Measurements from ENCODE around the gene KCTD2. TPM values are rescaled to one million over a fixed set of nuclear protein-coding genes. Genes with fewer than 3 reads are reported as not detected.

KCTD2 gene
- polyA plus RNA-seq, 4 donors, result 32.8 to 35.4 (median 33.8) TPM

Other genes with a start within 250 kb of the KCTD2 start
- gene GRIN2C, start 187.3 kb upstream of the KCTD2 start, polyA plus RNA-seq (ENCODE audit: insufficient read length in 4 of 4), result under 1 TPM; 0.13 to 0.28 (median 0.22) TPM
- 1 to 10 TPM; 6.6 to 9.8 (median 7.5) TPM for gene FDXR, start 174.2 kb upstream of the KCTD2 start, polyA plus RNA-seq (ENCODE audit: insufficient read length in 4 of 4)
- under 1 TPM; 0.26 to 0.67 (median 0.45) TPM for gene FADS6, start 153.6 kb upstream of the KCTD2 start, polyA plus RNA-seq (ENCODE audit: insufficient read length in 4 of 4)
- gene USH1G, start 124.0 kb upstream of the KCTD2 start, polyA plus RNA-seq (ENCODE audit: insufficient read length in 4 of 4), result under 1 TPM; 0.69 to 0.91 (median 0.74) TPM
- under 1 TPM in 2 of 4 donors, not detected in 2; 0.03 to 0.10 TPM for gene OTOP2, start 123.0 kb upstream of the KCTD2 start, polyA plus RNA-seq (ENCODE audit: insufficient read length in 4 of 4)
- gene OTOP3, start 111.3 kb upstream of the KCTD2 start, polyA plus RNA-seq (ENCODE audit: insufficient read length in 4 of 4), result not detected
- gene HID1, start 74.5 kb upstream of the KCTD2 start, polyA plus RNA-seq (ENCODE audit: insufficient read length in 4 of 4), result 10 to 100 TPM; 12.6 to 16.3 (median 14.7) TPM
- 10 to 100 TPM in 1 of 4 donors, 1 to 10 TPM in 3; 8.5 to 11.2 (median 8.8) TPM for gene CDR2L, start 59.6 kb upstream of the KCTD2 start, polyA plus RNA-seq (ENCODE audit: insufficient read length in 4 of 4)
- gene MRPL58, start 34.6 kb upstream of the KCTD2 start, polyA plus RNA-seq (ENCODE audit: insufficient read length in 4 of 4), result 10 to 100 TPM; 26.4 to 29.6 (median 27.7) TPM
- gene ATP5PD, start 256 bp upstream of the KCTD2 start, polyA plus RNA-seq (ENCODE audit: insufficient read length in 4 of 4), result 100 to 1,000 TPM; 323 to 364 (median 341) TPM
- gene SLC16A5, start 40.7 kb downstream of the KCTD2 start, polyA plus RNA-seq (ENCODE audit: insufficient read length in 4 of 4), result 10 to 100 TPM; 24.1 to 32.3 (median 27.8) TPM
- 10 to 100 TPM; 16.0 to 19.4 (median 18.2) TPM for gene ARMC7, start 62.7 kb downstream of the KCTD2 start, polyA plus RNA-seq (ENCODE audit: insufficient read length in 4 of 4)
- 10 to 100 TPM; 46.0 to 72.2 (median 49.5) TPM for gene NT5C, start 84.5 kb downstream of the KCTD2 start, polyA plus RNA-seq (ENCODE audit: insufficient read length in 4 of 4)
- 100 to 1,000 TPM in 1 of 4 donors, 10 to 100 TPM in 3; 84.2 to 116 (median 88.5) TPM for gene JPT1, start 107.3 kb downstream of the KCTD2 start, polyA plus RNA-seq (ENCODE audit: insufficient read length in 4 of 4)
- gene SUMO2, start 135.7 kb downstream of the KCTD2 start, polyA plus RNA-seq (ENCODE audit: insufficient read length in 4 of 4), result 100 to 1,000 TPM; 680 to 843 (median 799) TPM
- 10 to 100 TPM; 59.2 to 65.3 (median 61.4) TPM for gene NUP85, start 158.5 kb downstream of the KCTD2 start, polyA plus RNA-seq (ENCODE audit: insufficient read length in 4 of 4)
- gene GGA3, start 214.4 kb downstream of the KCTD2 start, polyA plus RNA-seq (ENCODE audit: insufficient read length in 4 of 4), result 10 to 100 TPM; 35.7 to 48.9 (median 41.0) TPM
- gene MRPS7, start 214.7 kb downstream of the KCTD2 start, polyA plus RNA-seq (ENCODE audit: insufficient read length in 4 of 4), result 10 to 100 TPM; 72.5 to 80.2 (median 76.1) TPM
- gene MIF4GD, start 224.0 kb downstream of the KCTD2 start, polyA plus RNA-seq (ENCODE audit: insufficient read length in 4 of 4), result 10 to 100 TPM; 21.0 to 24.6 (median 22.9) TPM
- 1 to 10 TPM; 6.9 to 8.3 (median 7.5) TPM for gene SLC25A19, start 242.2 kb downstream of the KCTD2 start, polyA plus RNA-seq (ENCODE audit: insufficient read length in 4 of 4)